ENCODE data around the gene ELANE.
"Not testable (repeated sequence)": the region's sequence is repeated elsewhere in the genome, so short reads cannot be mapped to it uniquely, and the experiment has no call there.

ELANE gene

DNA sequence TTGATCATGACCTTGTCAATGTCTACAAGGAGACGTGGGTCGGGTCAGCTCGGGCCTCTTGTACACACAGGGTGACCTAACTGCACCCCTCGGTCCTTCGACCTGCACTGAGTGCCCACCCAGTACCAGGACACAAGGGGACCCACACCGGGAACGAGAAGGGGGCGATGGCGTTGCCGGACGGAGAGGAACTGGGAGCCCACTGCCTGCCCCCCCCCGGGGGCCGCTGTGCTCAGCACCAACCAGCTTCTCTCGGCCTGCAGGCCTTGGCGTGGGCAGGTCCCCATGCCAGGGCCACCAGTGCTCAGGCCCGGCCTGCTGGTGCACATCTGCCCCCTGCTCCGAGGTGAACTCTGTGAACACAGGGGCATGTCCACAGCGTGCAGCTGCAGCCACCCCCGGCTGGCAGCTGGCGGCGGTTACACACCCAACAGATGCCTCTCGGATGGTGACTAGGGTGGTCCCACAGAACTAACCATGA, 21.5 kb downstream of the ELANE start:
- in situ Hi-C loops (cut with MboI; ENCODE audit: low sequenced_read_pairs) = loop anchor here (25.0 kb wide), 1 partner anchor 114 kb away; the partner anchor contains the start of gene WDR18

DNA sequence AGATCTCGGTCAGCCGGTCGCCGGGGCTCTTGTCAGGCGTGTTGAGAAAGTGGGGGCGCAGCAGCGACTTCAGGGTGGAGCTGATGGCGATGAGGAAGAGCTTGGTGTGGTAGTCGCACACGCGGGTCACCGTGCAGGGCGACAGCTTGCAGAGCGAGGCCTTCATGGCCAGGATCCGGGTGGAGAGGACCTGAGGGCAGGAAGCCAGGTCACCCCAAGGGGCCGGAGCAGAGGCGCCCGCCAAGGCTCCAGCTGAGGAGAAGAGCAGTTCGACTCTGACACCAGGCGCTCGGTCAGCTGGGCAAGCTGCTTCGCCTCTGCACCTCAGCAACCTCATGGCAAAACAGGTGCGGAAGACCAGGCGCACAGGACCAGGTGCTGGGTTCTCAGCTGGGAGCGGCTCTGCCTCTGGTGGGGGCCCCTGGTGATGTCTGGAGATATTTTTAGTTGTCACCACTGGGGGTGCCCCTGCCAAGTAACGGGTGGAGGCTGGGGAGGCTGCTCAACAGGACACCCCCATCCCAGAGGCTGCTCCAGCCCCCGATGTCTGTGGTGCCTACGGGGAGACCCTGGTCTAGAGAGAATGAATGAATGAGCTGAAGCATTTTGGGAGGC, 23.3 kb downstream of the ELANE start:
- in situ Hi-C loops (cut with MboI; ENCODE audit: low sequenced_read_pairs) = no loop called here

DNA sequence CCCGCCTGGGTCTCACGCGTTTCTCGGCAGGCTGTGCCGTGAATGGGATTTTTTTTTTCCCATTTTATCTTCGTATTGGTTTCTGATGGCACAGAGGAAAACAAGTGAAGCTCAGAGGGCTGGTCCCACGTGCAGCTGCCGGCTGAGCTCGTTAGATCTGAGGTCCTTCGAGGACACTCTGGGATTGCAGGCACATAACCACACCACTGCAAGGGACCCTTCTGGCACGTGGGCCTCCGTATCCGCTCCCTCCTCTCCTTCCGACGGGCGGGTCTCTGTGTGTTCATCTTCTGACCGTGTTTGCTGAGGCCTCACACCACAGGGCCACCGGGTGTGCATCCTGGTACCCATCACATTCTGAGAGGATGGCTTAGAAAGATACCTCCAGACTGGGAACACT, 24.0 kb downstream of the ELANE start:
- in situ Hi-C loops (cut with MboI; ENCODE audit: low sequenced_read_pairs) = no loop called here

DNA sequence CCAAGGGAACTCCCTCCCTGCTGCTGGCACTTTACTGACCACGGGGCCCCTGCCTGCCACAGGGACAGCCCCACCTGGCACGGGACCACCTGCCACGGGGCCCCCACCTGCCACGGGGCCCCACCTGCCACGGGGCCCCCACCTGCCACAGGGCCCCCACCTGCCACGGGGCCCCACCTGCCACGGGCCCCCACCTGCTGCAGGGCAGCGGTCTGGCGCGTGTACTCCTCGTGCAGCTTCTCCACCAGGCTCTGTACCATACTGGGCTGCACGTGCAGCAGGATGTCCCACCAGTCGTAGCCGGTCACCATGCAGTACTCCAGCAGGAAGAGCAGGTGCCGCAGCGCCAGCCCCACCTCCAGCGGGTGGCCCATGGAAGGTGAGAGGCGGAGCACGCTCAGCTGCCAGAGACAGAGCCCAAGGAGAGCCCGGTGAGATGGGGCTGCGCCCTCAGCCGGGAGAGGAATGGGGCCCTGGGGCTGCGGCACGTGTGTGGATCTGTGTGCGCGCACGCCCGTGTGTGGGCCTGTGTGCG, 24.7 kb downstream of the ELANE start:
- in situ Hi-C loops (cut with MboI; ENCODE audit: low sequenced_read_pairs) = no loop called here

DNA sequence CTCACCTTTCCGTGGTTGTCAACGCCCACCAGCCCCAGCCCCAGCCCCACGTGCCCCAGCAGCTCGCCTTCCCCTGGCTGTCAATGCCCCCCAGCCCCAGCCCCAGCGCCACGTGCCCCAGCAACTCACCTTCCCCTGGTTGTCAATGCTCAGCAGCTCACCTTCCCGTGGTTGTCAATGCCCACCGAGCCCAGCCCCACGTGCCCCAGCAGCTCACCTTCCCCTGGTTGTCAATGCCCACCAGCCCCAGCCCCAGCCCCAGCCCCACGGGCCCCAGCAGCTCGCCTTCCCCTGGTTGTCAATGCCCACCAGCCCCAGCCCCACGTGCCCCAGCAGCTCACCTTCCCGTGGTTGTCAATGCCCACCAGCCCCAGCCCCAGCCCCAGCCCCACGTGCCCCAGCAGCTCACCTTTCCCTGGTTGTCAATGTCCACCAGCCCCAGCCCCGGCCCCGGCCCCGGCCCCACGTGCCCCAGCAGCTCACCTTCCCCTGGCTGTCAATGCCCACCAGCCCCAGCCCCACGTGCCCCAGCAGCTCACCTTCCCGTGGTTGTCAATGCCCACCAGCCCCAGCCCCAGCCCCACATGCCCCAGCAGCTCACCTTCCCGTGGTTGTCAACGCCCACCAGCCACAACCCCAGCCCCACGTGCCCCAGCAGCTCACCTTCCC, 26.0 kb downstream of the ELANE start:
- in situ Hi-C loops (cut with MboI; ENCODE audit: low sequenced_read_pairs) = not testable (repeated sequence)

DNA sequence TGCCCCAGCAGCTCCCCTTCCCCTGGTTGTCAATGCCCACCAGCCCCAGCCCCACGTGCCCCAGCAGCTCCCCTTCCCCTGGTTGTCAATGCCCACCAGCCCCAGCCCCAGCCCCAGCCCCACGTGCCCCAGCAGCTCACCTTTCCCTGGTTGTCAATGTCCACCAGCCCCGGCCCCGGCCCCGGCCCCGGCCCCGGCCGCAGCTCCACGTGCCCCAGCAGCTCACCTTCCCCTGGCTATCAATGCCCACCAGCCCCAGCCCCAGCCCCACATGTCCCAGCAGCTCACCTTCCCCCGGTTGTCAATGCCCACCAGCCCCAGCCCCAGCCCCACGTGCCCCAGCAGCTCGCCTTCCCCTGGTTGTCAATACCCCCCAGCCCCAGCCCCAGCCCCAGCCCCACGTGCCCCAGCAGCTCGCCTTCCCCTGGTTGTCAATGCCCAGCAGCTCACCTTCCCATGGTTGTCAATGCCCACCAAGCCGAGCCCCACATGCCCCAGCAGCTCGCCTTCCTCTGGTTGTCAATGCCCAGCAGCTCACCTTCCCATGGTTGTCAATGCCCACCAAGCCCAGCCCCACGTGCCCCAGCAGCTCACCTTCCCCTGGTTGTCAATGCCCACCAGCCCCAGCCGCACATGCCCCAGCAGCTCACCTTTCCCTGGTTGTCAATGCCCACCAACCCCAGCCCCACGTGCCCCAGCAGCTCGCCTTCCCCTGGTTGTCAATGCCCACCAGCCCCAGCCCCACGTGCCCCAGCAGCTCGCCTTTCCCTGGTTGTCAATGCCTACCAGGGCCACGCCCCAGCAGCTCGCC, 26.9 kb downstream of the ELANE start:
- in situ Hi-C loops (cut with MboI; ENCODE audit: low sequenced_read_pairs) = not testable (repeated sequence)

DNA sequence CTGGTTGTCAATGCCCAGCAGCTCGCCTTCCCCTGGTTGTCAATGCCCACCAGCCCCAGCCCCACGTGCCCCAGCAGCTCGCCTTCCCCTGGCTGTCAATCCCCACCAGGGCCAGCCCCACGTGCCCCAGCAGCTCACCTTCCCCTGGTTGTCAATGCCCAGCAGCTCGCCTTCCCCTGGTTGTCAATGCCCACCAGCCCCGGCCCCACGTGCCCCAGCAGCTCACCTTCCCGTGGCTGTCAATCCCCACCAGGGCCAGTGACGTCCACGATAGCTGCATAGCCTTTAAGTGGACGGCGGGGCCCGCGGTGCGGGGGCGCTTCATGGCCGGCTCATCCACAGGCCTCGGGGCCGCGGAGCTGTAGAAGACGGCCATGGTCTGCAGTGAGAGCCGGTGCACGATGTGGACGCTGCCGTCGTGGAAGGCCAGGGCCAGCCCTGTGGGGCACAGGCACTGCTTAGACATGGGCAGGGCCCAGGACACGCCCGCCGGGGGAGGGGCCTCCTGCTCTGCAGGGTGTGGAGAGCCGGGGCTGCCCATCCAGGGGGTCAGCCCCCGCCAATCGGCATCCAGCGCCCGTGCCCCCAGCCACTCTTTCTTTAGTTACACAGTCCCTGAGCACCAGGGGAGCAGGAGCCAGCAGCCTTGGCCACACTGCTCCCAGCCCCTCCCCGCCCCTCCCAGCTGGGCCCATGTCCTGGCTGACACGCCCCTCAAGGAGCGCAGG, 27.8 kb downstream of the ELANE start:
- in situ Hi-C loops (cut with MboI; ENCODE audit: low sequenced_read_pairs) = no loop called here

DNA sequence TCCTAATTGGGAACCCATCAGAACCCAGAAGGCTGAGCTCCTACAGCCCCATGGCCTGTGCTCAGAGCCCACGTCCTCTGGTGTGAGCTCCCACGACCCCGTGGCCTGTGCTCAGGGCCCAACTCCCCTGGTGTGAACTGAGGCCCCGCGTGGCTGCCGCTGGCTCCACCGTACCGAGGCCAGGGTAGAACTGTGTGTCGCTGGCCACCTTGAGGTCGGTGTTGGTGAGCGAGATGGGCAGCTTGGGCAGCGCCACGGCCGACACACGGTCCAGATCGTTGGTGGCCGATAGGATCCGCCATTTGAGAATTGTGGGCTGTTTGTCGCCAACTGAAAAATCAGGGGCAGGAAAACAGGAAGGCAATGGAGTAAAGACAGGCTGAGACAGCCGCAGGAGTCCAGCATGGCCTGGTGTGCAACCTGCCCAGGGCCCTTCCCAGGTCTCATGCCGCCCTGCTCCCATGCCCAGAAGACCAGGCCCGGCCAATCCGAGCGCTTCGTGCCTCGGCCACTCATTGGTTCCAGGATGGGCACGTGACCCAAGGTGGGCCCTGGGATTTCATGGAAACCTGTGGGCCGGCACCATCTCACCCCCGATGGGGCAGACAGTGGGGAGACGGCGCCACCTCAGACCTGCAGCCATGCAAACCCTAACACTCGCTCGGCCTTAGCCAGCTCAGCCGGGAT, 29.4 kb downstream of the ELANE start:
- in situ Hi-C loops (cut with MboI; ENCODE audit: low sequenced_read_pairs) = no loop called here

DNA sequence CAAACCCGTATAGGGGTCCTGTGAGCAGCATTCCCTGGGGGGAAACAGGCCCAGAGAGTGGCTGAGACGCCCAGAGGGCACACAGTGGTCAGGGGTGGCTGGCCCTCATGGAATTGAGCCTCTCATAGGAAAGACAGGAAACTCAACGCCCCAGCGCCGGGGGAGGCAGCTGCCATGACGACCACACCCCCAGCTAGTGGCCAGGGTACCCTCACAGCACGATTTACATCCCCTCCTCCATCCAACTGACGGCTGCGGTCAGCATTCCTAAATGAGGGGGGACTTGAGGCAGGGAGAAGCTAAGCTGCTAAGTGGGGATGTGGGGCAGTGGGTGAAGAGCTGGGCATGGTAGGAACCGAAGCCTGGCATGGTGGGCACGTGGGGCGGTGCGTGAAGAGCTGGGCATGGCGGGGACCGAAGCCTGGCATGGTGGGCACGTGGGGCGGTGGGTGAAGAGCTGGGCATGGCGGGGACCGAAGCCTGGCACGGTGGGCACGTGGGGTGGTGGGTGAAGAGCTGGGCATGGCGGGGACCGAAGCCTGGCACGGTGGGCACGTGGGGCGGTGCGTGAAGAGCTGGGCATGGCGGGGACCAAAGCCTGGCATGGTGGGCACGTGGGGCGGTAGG, 30.9 kb downstream of the ELANE start:
- in situ Hi-C loops (cut with MboI; ENCODE audit: low sequenced_read_pairs) = no loop called here

DNA sequence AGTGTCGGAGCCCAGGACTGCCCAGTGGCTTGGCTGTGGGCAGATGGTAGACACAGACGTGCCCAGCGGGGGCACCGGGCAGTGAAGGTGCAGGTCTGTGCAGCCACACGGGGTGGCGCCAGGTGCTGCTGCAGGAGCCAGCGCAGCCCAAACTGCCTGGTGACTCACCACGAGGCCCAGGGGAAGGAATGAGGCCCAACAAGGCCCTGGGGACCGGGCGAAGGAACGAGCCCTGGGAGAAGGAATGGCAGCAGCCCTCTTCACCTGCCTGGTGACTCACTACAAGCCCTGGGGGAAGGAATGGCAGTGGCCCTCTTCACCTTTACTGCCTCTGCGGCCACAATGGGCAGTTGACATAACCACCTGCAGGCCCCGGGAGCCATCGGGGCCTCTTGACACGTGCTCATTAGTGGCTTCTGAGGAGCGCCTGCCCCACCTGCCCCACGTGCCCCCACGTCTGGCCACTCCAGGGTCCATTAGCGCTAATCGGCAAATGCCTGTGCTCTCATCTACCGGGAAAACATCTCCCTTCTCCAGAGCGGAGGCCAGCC, 31.6 kb downstream of the ELANE start:
- in situ Hi-C loops (cut with MboI; ENCODE audit: low sequenced_read_pairs) = no loop called here

DNA sequence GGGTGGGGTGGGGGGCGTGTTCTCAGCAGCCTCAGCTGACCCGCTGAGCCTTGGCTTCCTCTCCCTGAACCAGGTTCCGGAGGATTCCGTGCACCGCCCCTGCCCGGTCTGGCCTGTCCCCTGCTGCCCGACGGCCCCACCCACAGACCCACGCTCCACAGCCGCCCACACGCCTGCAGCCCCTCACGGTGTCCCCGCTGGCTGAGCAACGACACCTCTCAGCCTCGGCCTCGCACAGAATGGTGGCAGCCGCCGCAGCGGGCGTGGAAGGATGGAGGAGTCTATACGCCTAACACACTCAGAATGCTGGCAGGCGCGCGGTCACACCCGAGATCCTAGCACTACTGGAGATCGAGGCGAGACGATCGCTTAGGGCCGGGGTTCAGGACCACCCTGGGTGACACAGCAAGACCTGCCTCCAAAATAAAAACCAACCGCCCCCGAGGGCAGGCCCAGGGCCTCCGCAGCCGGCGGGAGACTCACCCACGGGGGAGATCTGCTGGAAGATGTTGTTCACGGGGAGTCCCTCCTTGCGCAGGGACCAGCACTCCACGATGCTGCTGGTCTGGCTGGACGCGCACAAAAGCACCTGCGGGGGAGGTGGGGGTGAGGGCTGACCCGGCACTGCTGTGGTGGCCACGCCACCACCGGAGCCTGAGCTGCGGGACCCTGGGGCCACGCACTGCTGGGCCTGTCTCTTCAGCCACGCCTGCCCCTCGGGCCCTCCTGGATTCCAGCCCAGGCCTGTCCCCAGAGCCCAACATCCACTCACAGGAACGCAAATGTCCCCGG, 32.5 kb downstream of the ELANE start:
- in situ Hi-C loops (cut with MboI; ENCODE audit: low sequenced_read_pairs) = no loop called here

DNA sequence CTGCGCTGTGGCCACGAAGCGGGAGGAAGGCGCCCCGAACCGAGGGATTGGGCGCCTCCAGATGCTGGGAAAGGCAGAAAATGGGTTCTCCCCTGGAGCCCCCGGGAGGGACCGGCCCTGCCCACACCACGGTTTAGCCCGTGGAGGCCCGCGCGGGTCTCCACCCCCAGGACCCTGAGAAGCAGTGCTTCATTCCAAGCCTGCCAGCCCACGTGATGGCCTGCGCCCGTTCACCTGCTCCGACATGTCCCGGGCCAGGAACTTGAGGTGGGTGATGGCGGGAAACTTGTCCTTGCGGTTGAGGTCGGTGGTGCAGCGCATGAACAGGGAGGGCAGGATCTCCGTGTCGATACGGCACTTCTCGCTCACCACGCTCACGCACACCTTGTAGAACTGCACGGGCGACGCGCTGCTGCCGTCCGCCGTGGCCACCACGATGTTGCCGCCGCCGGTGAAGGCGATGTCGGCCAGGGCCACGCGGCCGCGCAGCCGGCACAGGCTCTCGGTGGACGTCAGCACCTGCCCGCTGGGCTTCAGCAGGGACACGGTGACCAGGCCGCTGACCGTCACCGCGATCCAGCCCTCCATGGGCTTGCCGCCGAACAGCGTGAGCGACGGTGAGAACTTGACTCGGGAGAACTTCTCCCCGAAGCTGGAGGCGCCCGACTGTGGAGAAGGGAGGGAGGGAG, 33.6 kb downstream of the ELANE start:
- in situ Hi-C loops (cut with MboI; ENCODE audit: low sequenced_read_pairs) = no loop called here

DNA sequence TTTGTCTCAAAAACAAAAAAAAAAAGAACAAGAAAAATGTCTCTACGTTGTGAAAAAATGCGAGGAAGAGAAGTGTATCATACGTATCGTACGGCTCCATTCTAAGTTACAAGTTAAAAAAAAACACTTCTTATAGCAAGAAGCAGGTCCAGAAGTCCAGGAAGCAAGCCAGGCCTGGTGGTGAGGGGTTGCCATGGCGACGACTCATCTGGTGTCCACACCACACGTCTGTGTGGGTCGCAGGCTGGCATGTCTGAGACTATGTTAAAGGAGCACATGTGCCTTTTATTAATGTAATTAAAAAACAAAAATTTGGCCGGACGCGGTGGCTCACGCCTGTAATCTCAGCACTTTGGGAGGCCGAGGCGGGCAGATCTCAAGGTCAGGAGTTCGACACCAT, 35.0 kb downstream of the ELANE start:
- in situ Hi-C loops (cut with MboI; ENCODE audit: low sequenced_read_pairs) = no loop called here

DNA sequence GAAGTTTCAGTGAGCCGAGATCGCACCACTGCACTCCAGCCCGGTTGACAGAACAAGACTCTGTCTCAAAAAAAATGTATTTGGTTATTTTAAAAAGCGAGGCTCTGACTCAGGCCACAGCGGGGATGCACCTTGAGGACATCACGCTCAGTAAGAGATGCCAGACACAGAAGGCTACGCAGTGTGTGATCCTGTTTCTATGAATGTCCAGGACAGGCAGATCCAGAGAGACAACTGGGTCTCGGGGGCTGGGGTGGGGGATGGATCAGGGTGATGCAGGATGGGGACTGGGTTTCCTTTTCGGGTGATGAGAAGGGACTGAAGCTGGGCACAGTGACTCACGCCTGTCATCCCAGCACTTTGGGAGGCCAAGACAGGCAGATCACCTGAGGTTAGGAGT, 35.5 kb downstream of the ELANE start:
- in situ Hi-C loops (cut with MboI; ENCODE audit: low sequenced_read_pairs) = no loop called here

DNA sequence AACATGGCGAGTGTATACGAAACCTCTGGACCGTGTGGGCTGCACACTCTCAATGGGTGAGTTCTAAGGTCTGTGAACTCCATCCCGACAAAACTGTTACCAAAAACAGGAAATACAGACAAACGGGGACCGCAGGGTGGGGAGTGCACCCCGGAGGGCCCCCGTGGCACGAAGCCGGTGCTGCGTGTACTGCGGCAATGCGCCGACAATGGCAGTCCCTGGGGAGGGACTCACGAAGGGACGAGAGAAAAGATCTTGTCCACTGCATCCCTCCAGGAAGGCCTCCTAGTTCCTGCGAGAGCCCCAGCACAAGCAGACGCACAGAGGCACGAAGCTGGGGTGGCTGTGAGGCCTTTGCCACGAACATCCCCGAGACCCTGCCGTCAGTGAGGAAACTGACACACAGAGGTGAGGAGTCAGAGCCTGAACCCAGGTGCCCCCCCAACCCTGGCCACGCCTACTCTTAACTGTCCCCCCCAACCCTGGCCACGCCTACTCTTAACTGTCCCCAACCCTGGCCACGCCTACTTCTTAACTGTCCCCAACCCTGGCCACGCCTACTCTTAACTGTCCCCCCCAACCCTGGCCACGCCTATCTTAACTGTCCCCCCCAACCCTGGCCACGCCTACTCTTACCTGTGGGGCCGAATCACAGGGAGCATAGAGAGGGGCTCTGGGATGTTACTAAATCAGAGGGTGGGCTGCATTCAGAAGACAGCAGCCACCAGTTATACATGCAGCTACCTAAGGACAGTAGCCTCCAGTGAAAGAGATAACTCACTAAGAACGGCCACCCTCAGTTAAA, 36.7 kb downstream of the ELANE start:
- in situ Hi-C loops (cut with MboI; ENCODE audit: low sequenced_read_pairs) = no loop called here

DNA sequence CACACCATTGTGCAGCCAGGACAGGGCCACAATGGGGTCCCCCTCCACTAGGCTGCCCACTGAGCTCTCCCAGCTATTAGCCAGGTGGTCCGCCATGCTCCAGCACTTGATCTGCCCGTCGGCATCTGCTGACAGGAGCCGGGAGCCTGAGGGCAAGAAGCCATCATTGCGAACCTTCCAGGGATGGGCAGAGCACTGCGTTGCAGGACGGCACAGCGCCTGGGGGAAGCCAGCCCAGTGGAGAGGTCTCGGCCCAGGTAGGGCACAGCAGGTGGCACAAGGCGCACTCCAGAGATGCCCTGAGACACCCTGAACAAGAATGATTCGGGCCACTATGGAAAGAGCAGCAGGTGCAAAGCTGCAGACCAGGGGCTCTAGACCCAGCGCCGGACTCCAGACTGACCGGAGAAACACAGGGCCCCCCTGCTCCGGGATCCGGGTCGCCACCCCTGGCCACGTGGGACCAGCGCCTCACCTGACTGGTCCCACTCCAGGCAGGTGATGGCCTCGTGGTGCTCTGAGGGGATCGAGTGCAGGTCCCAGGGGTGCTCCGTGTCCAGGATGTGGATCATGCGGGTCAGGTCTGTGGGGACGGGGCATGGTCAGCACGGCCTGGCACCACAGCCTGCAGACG, 37.7 kb downstream of the ELANE start:
- in situ Hi-C loops (cut with MboI; ENCODE audit: low sequenced_read_pairs) = no loop called here

DNA sequence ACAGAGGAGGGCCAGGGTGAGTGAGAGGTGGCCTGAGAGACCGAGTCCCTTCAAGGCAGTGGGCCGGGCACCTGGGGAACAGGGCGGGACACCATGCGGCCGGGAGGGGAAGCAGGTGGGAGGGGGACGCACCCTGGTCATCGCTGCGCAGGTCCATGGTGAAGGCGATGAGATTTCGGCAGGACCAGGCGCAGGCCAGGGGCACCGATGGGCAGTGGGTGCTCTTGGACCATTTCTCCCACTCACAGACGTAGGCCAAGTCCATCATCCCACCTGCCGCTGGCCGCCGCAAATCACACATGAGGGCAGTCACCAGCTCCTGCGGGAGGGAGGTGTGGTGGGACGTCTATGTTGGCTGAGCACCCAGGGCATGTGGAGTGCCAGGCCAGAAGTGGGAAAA, 38.7 kb downstream of the ELANE start:
- in situ Hi-C loops (cut with MboI; ENCODE audit: low sequenced_read_pairs) = no loop called here
